IMR-90 (cell line): ENCODE measurements around the gene CCDC134. TPM values are rescaled to one million over a fixed set of nuclear protein-coding genes. Genes with fewer than 3 reads are reported as not detected.
A peak's percentile ranks its signal among the peaks of the same experiment; 100 is the strongest.

ENCODE experiments used
- ATAC-seq: fragments of 200-7000 bp; cut with Tn5 transposase; 2 replicates; pipeline ENCODE4 v1.9.1; 2020; ENCODE audit warnings: low read depth, mild to moderate bottlenecking, moderate library complexity
- BruUV-seq: library from RNA; stranded (reverse); fragments of 400-500 nt; replicated peaks from 2 replicates; lab custom pipeline; 2021; lab: Mats Ljungman, UMichigan
- CTCF ChIA-PET: fragments of 300-600 bp; formaldehyde crosslinking; extraction: SDS; loops from one replicate; lab custom pipeline; 2021; ENCODE audit warnings: antibody characterized with exemption; lab: Yijun Ruan, JAX
- POLR2A ChIA-PET: fragments of 300-600 bp; sonication (Branson Sonifier 250); formaldehyde crosslinking; loops from one replicate; lab custom pipeline; 2022; ENCODE audit warnings: antibody characterized with exemption; ENCODE audit not compliant: unreplicated experiment; lab: Charles Lee
- DNase-seq: peaks from one replicate; pipeline ENCODE4 v3.0.0; 2013
- H2AFZ ChIP-seq: replicated peaks from 2 replicates; pipeline ENCODE3; 2013; ENCODE audit warnings: low read length, mild to moderate bottlenecking; ENCODE audit not compliant: poor library complexity
- H2AK5ac ChIP-seq: 2 replicates; pipeline ENCODE4 v1.6.1; 2013; ENCODE audit warnings: low read depth, low read length, inconsistent platforms
- H2AK9ac ChIP-seq: replicated peaks from 2 replicates; pipeline ENCODE3; 2013; ENCODE audit warnings: mild to moderate bottlenecking, low read depth, low read length, moderate library complexity; ENCODE audit not compliant: poor library complexity
- H2BK120ac ChIP-seq: 2 replicates; pipeline ENCODE4 v1.6.1; 2013; ENCODE audit warnings: low read depth, low read length, inconsistent platforms
- H2BK15ac ChIP-seq: 3 replicates; pipeline ENCODE4 v1.6.1; 2013; ENCODE audit warnings: low read depth, low read length, inconsistent platforms
- H2BK20ac ChIP-seq: 2 replicates; pipeline ENCODE4 v1.6.1; 2013; ENCODE audit warnings: low read depth, mild to moderate bottlenecking, inconsistent platforms, low read length, moderate library complexity
- H2BK5ac ChIP-seq: 2 replicates; pipeline ENCODE4 v1.6.1; 2013; ENCODE audit warnings: mild to moderate bottlenecking, low read depth, low read length, inconsistent platforms; ENCODE audit not compliant: poor library complexity, severe bottlenecking
- H3K14ac ChIP-seq: replicated peaks from 2 replicates; pipeline ENCODE4 v1.6.1; 2013; ENCODE audit warnings: low read depth, low read length, inconsistent platforms
- H3K18ac ChIP-seq: 2 replicates; pipeline ENCODE4 v1.6.1; 2013; ENCODE audit warnings: low read depth, low read length, control low read depth
- H3K23ac ChIP-seq: 2 replicates; pipeline ENCODE4 v1.6.1; 2013; ENCODE audit warnings: low read depth, low read length, inconsistent platforms
- H3K27ac ChIP-seq: 2 replicates; pipeline ENCODE4 v1.5.1; 2013; ENCODE audit warnings: mild to moderate bottlenecking, control low read depth, low read length; ENCODE audit not compliant: insufficient read depth
- H3K27me3 ChIP-seq: 2 replicates; pipeline ENCODE4 v1.6.1; 2013; ENCODE audit warnings: low read length; ENCODE audit not compliant: control insufficient read depth, insufficient read depth
- H3K36me3 ChIP-seq: 2 replicates; pipeline ENCODE4 v1.6.1; 2013; ENCODE audit warnings: low read length, mixed read lengths; ENCODE audit not compliant: control insufficient read depth, insufficient read depth
- H3K4ac ChIP-seq: 2 replicates; pipeline ENCODE4 v1.6.1; 2013; ENCODE audit warnings: low read depth, low read length, inconsistent platforms
- H3K4me1 ChIP-seq: 2 replicates; pipeline ENCODE4 v1.6.1; 2013; ENCODE audit warnings: low read length, mixed read lengths; ENCODE audit not compliant: control insufficient read depth, insufficient read depth
- H3K4me2 ChIP-seq: 2 replicates; pipeline ENCODE4 v1.6.1; 2013; ENCODE audit warnings: low read depth, mild to moderate bottlenecking, control low read depth, low read length, moderate library complexity
- H3K4me3 ChIP-seq: 2 replicates; pipeline ENCODE4 v1.5.1; 2013; ENCODE audit warnings: low read depth, mild to moderate bottlenecking, control low read depth, low read length, moderate library complexity; ENCODE audit not compliant: insufficient read depth
- H3K56ac ChIP-seq: 2 replicates; pipeline ENCODE4 v1.6.1; 2013; ENCODE audit warnings: low read length, inconsistent platforms; ENCODE audit not compliant: insufficient read depth; ENCODE audit errors: extremely low read depth
- H3K79me1 ChIP-seq, 2 experiments: 2 replicates each; pipeline ENCODE4 v1.6.1; 2013; ENCODE audit warnings: low read length in 2 of 2, inconsistent platforms in 1 of 2, low read depth in 1 of 2
- H3K9ac ChIP-seq: 2 replicates; pipeline ENCODE4 v1.6.1; 2013; ENCODE audit warnings: low read depth, low read length, control low read depth
- H3K9me1 ChIP-seq: 2 replicates; pipeline ENCODE4 v1.6.1; 2013; ENCODE audit warnings: low read length, inconsistent platforms; ENCODE audit not compliant: insufficient read depth
- H3K9me3 ChIP-seq: 2 replicates; pipeline ENCODE4 v1.6.1; 2013; ENCODE audit warnings: low read length; ENCODE audit not compliant: control insufficient read depth, insufficient read depth
- H4K20me1 ChIP-seq: 2 replicates; pipeline ENCODE4 v1.6.1; 2013; ENCODE audit warnings: low read length, inconsistent platforms; ENCODE audit not compliant: insufficient read depth
- H4K5ac ChIP-seq: 2 replicates; pipeline ENCODE4 v1.6.1; 2013; ENCODE audit warnings: mild to moderate bottlenecking, low read depth, low read length, control low read depth
- H4K8ac ChIP-seq, 2 experiments: 2 replicates each; pipeline ENCODE4 v1.6.1; 2013; ENCODE audit warnings: low read depth in 2 of 2, low read length in 2 of 2, control low read depth in 1 of 2, inconsistent platforms in 1 of 2
- H4K91ac ChIP-seq: 2 replicates; pipeline ENCODE4 v1.6.1; 2013; ENCODE audit warnings: low read depth, low read length, inconsistent platforms; ENCODE audit not compliant: insufficient read depth
- BHLHE40 ChIP-seq: fragments of 150-350 bp; IDR thresholded peaks from 2 replicates; pipeline ENCODE4 v1.6.1; 2016; ENCODE audit warnings: mild to moderate bottlenecking, low read depth, low read length
- CEBPB ChIP-seq: IDR thresholded peaks from 2 replicates; pipeline ENCODE4 v1.6.1; 2012; ENCODE audit warnings: low read depth, low read length, improper control_type of control experiment
- CHD1 ChIP-seq: IDR thresholded peaks from 2 replicates; pipeline ENCODE4 v1.6.1; 2012; ENCODE audit warnings: low read depth, low read length, improper control_type of control experiment
- CTCF ChIP-seq: conservative IDR thresholded peaks from 2 replicates; pipeline ENCODE4 v1.5.1; 2012; ENCODE audit warnings: mild to moderate bottlenecking, low read depth, low read length, improper control_type of control experiment
- ELK1 ChIP-seq: fragments of 150-350 bp; IDR thresholded peaks from 2 replicates; pipeline ENCODE4 v1.6.1; 2016; ENCODE audit warnings: low read depth, mild to moderate bottlenecking, low read length, moderate library complexity, borderline replicate concordance
- FOS ChIP-seq: fragments of 150-350 bp; IDR thresholded peaks from 2 replicates; pipeline ENCODE4 v1.6.1; 2016; ENCODE audit warnings: low read depth, low read length
- MAFK ChIP-seq: IDR thresholded peaks from 2 replicates; pipeline ENCODE4 v1.6.1; 2012; ENCODE audit warnings: low read depth, low read length, improper control_type of control experiment
- MXI1 ChIP-seq: IDR thresholded peaks from 2 replicates; pipeline ENCODE4 v1.6.1; 2012; ENCODE audit warnings: low read depth, mild to moderate bottlenecking, low read length, moderate library complexity, borderline replicate concordance
- POLR2A ChIP-seq: IDR thresholded peaks from 2 replicates; pipeline ENCODE4 v1.6.1; 2012; ENCODE audit warnings: mild to moderate bottlenecking, low read depth, low read length
- RAD21 ChIP-seq: IDR thresholded peaks from 2 replicates; pipeline ENCODE4 v1.6.1; 2012; ENCODE audit warnings: low read length, improper control_type of control experiment
- RCOR1 ChIP-seq: IDR thresholded peaks from 2 replicates; pipeline ENCODE4 v1.6.1; 2012; ENCODE audit warnings: mild to moderate bottlenecking, low read length, improper control_type of control experiment; ENCODE audit not compliant: insufficient replicate concordance
- RFX5 ChIP-seq: IDR thresholded peaks from 2 replicates; pipeline ENCODE4 v1.8.0; 2012; ENCODE audit warnings: low read depth, mild to moderate bottlenecking, low read length, moderate library complexity
- SMC3 ChIP-seq: fragments of 150-350 bp; IDR thresholded peaks from 2 replicates; pipeline ENCODE4 v1.6.1; 2016; ENCODE audit warnings: low read depth, mild to moderate bottlenecking, antibody characterized with exemption, low read length, moderate library complexity
- USF2 ChIP-seq: fragments of 150-350 bp; IDR thresholded peaks from 2 replicates; pipeline ENCODE4 v1.6.1; 2017; ENCODE audit warnings: mild to moderate bottlenecking, antibody characterized with exemption, low read length, low read depth
- WGBS, 2 experiments: methylation state at CpG; one replicate each; pipeline versions ENCODE4 v1.1.5 to v1.1.7; 2013; ENCODE audit warnings: missing lambda C conversion rate in 2 of 2; ENCODE audit not compliant: insufficient read length in 1 of 2; ENCODE audit errors: extremely low coverage in 2 of 2; 5-methylcytosine and 5-hydroxymethylcytosine counted together
- dilution Hi-C: fragments of 300-500 bp; cut with HindIII; formaldehyde crosslinking; loops from one replicate; pipeline ENCODE4 v1.14.3; 2018; ENCODE audit warnings: low sequenced_read_pairs; ENCODE audit not compliant: unreplicated experiment
- in situ Hi-C: fragments of 300-500 bp; cut with MboI; formaldehyde crosslinking; loops from 3 replicates; pipeline ENCODE4 v1.14.3; 2019; ENCODE audit warnings: low sequenced_read_pairs, inconsistent platforms, mixed read lengths
- intact Hi-C: fragments of 100-400 bp; cut with micrococcal nuclease; formaldehyde crosslinking; loops from 2 replicates; pipeline ENCODE4 v1.10.0; 2022
- polyA plus RNA-seq, 3 experiments: library from polyadenylated mRNA; depleted of rRNA; stranded (reverse); fragments of >200 nt; gene quantifications; 2 replicates each; pipeline ENCODE4 v1.2.3, GENCODE V29; 2012; ENCODE audit warnings: low replicate concordance in 1 of 3
- total RNA-seq: library from RNA; depleted of rRNA; stranded (reverse); fragments of >200 nt; gene quantifications from 2 replicates; pipeline ENCODE4 v1.2.3, GENCODE V29; 2012

CCDC134 gene
- total and polyA plus RNA-seq, 2 of the 4 experiments (the other 2 are of a cell fraction) = 5.1 to 7.0 TPM

GRCh38 chr22:41831828-41832552, 31.5 kb downstream of the CCDC134 start:
- 3% methylated on average over 10 of the region's 17 CpGs; no CpG with 5 or more reads in 1 of the 2 experiments for WGBS, 2 experiments
- ChIA-PET POLR2A (interaction anchor here (0.6 kb wide), 2 partner anchors 18 to 96 kb away, joined by 5 to 7 read pairs; no protein-coding TSS in a partner anchor), CTCF (interaction anchor here (0.6 kb wide), 1 partner anchor 424 kb away, joined by 3 read pairs; no protein-coding TSS in a partner anchor)
- no TSS peak for BruUV-seq
- Histone ChIP-seq H2BK15ac (peak overlapping the region; percentile 22; the same call in 1 of the 3 replicates), H3K36me3 (peaks cover 3% of the 10 kb centered on the region; the same call in 1 of the 2 replicates), H4K91ac (peak overlapping the region; percentile 75), H3K56ac (peak overlapping the region; percentile 70; the same call in 1 of the 2 replicates), H3K27ac (peak overlapping the region; percentile 69), H3K27me3 (no peaks in the 10 kb centered on the region), H2AK5ac (peak overlapping the region; percentile 60; the same call in 1 of the 2 replicates), H3K4me3 (peak overlapping the region; percentile 41), H2BK120ac (peak overlapping the region; percentile 82), H3K9ac (peak overlapping the region; percentile 30), H2BK5ac (peak overlapping the region; percentile 52), H3K18ac (peak overlapping the region; percentile 8), H2BK20ac (peak overlapping the region; percentile 36; the same call in 1 of the 2 replicates), H4K20me1 (peaks cover 13% of the 10 kb centered on the region; the same call in 1 of the 2 replicates), H2AFZ (peak overlapping the region; percentile 97), H4K8ac (peak overlapping the region in 1 of 2 experiments; percentile 89; a peak in 2 of 4 replicates), H3K4me2 (peak overlapping the region; percentile 68), H3K9me3 (no peaks in the 10 kb centered on the region), H3K4me1 (peaks cover 2% of the 10 kb centered on the region), H2AK9ac (peak overlapping the region; percentile 92), H3K79me1 (peaks cover 10 to 37% of the 10 kb centered on the region in 2 experiments; a peak in 3 of 4 replicates), H3K23ac (peak overlapping the region; percentile 72; the same call in 1 of the 2 replicates), H3K9me1 (no peaks in the 10 kb centered on the region; the same call in 1 of the 2 replicates), H3K14ac (peak overlapping the region; percentile 77), H4K5ac (peak overlapping the region; percentile 21), H3K4ac (peak overlapping the region; percentile 87)
- dilution Hi-C loops = no loop called here
- DNase-seq (peak; percentile 24), ATAC-seq (no peak)
- in situ Hi-C loops = no loop called here
- intact Hi-C loops = no loop called here
- no peak for TF ChIP-seq SMC3
- TF ChIP-seq USF2 = no peak
- TF ChIP-seq BHLHE40 = no peak
- no peak for TF ChIP-seq POLR2A
- no peak for TF ChIP-seq RAD21
- no peak for TF ChIP-seq CEBPB
- TF ChIP-seq CHD1 = no peak
- TF ChIP-seq MXI1 = no peak
- TF ChIP-seq RFX5 = no peak
- TF ChIP-seq FOS = no peak
- no peak for TF ChIP-seq ELK1
- no peak for TF ChIP-seq CTCF
- no peak for TF ChIP-seq MAFK
- no peak for TF ChIP-seq RCOR1
